HL-60 (cell line): ENCODE measurements around the gene IRX4.

ENCODE experiments used
- CTCF ChIP-seq: IDR thresholded peaks from one replicate; pipeline ENCODE4 v1.5.1; 2011; ENCODE audit warnings: low read length, control low read depth, inconsistent platforms; ENCODE audit not compliant: insufficient read depth
- GABPA ChIP-seq: IDR thresholded peaks from 2 replicates; pipeline ENCODE4 v1.6.1; 2012; ENCODE audit warnings: low read depth
- POLR2AphosphoS5 ChIP-seq: IDR thresholded peaks from 2 replicates; pipeline ENCODE4 v1.6.1; 2012; ENCODE audit warnings: low read depth
- TF ChIP-seq, protein P1 (sequence below): IDR thresholded peaks from 2 replicates; pipeline ENCODE4 v1.6.1; 2012; ENCODE audit warnings: low read depth; ENCODE audit not compliant: insufficient replicate concordance

- TF ChIP-seq CTCF (no peak), POLR2AphosphoS5 (no peak), GABPA (no peak)
- TF ChIP-seq, protein P1, sequence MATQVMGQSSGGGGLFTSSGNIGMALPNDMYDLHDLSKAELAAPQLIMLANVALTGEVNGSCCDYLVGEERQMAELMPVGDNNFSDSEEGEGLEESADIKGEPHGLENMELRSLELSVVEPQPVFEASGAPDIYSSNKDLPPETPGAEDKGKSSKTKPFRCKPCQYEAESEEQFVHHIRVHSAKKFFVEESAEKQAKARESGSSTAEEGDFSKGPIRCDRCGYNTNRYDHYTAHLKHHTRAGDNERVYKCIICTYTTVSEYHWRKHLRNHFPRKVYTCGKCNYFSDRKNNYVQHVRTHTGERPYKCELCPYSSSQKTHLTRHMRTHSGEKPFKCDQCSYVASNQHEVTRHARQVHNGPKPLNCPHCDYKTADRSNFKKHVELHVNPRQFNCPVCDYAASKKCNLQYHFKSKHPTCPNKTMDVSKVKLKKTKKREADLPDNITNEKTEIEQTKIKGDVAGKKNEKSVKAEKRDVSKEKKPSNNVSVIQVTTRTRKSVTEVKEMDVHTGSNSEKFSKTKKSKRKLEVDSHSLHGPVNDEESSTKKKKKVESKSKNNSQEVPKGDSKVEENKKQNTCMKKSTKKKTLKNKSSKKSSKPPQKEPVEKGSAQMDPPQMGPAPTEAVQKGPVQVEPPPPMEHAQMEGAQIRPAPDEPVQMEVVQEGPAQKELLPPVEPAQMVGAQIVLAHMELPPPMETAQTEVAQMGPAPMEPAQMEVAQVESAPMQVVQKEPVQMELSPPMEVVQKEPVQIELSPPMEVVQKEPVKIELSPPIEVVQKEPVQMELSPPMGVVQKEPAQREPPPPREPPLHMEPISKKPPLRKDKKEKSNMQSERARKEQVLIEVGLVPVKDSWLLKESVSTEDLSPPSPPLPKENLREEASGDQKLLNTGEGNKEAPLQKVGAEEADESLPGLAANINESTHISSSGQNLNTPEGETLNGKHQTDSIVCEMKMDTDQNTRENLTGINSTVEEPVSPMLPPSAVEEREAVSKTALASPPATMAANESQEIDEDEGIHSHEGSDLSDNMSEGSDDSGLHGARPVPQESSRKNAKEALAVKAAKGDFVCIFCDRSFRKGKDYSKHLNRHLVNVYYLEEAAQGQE: no peak
Measured at GRCh38 chr5:1894243-1894642, 11.5 kb upstream of the IRX4 start.
